ENCODE data around the gene PTPRA. TPM values are rescaled to one million over a fixed set of nuclear protein-coding genes. Genes with fewer than 3 reads are reported as not detected.
"Not testable (repeated sequence)": the region's sequence is repeated elsewhere in the genome, so short reads cannot be mapped to it uniquely, and the experiment has no call there.

PTPRA gene
- total and polyA plus RNA-seq, 2 of the 8 experiments (the other 6 are each of a cell fraction or from before 2014, with no cell fraction given): 47.7 to 51.3 TPM

- no peak for TF ChIP-seq KDM1A (IDR thresholded peaks at IDR 0.05; ENCODE audit: borderline replicate concordance, low read length)
Observed at GRCh38 chr20:3021777-3022176, 148.5 kb downstream of the PTPRA start (continued).

- H3K56ac ChIP-seq (replicated peaks; ENCODE audit: insufficient read length, low read depth, low read length); FAIRE-seq; DNase-seq (ENCODE audit: low read depth in 1 of 2, low spot score in 2 of 2); H2BK20ac ChIP-seq (ENCODE audit: low read length); H4K8ac ChIP-seq (ENCODE audit: extremely low read depth, insufficient read depth, low read length); H2BK120ac ChIP-seq (replicated peaks; ENCODE audit: low read depth, low read length); H3K4ac ChIP-seq (replicated peaks; ENCODE audit: insufficient read length, low read depth, low read length); H2AK5ac ChIP-seq (ENCODE audit: low read depth, low read length); H3K23me2 ChIP-seq (ENCODE audit: low read depth, low read length); H3K14ac ChIP-seq (ENCODE audit: insufficient read length); H3K4me3 ChIP-seq (ENCODE audit: extremely low read depth in 1 of 4, insufficient read depth in 2 of 4, low read depth in 3 of 4, low read length in 4 of 4); H2BK12ac ChIP-seq (ENCODE audit: low read depth, low read length); CTCF ChIA-PET (ENCODE audit: partially characterized antibody); H3K23ac ChIP-seq (ENCODE audit: insufficient read length); H3K18ac ChIP-seq (ENCODE audit: extremely low read depth, low read length); H3K79me2 ChIP-seq (ENCODE audit: control insufficient read depth in 1 of 2, insufficient read depth in 2 of 2, low read length in 2 of 2); H4K5ac ChIP-seq (ENCODE audit: insufficient read length, low read depth, low read length); H3K4me1 ChIP-seq (replicated peaks in 1 of 4; ENCODE audit: control insufficient read depth in 3 of 4, insufficient read depth in 4 of 4, low read length in 3 of 4); H4K20me1 ChIP-seq (replicated peaks in 1 of 2; ENCODE audit: control insufficient read depth in 1 of 2, insufficient read depth in 2 of 2, low read length in 2 of 2); H3K27ac ChIP-seq (ENCODE audit: low read depth, low read length); POLR2A ChIA-PET (ENCODE audit: partially characterized antibody); H3K9ac ChIP-seq (replicated peaks in 1 of 4; ENCODE audit: extremely low read depth in 1 of 4, low read depth in 3 of 4, low read length in 3 of 4); H3K79me1 ChIP-seq (ENCODE audit: low read depth, low read length); H2BK15ac ChIP-seq (ENCODE audit: low read length); H2BK5ac ChIP-seq (ENCODE audit: low read depth, low read length); H3K9me3 ChIP-seq (ENCODE audit: insufficient read depth in 2 of 2, low read depth in 1 of 2, low read length in 1 of 2); H3K27me3 ChIP-seq (replicated peaks in 1 of 4; ENCODE audit: control insufficient read depth in 3 of 4, extremely low read depth in 1 of 4, insufficient read depth in 3 of 4, low read length in 3 of 4); H3K4me2 ChIP-seq (ENCODE audit: insufficient read depth in 1 of 2, low read depth in 2 of 2, low read length in 2 of 2); H2AFZ ChIP-seq (ENCODE audit: low read length); H4K91ac ChIP-seq (replicated peaks; ENCODE audit: insufficient read length, low read length): not testable (repeated sequence)
- H3K36me3 ChIP-seq (ENCODE audit: control insufficient read depth in 2 of 4, insufficient read depth in 4 of 4, low read length in 3 of 4): peaks cover 15 to 46% (median 40%) of the 10 kb centered on the region in 4 experiments
- WGBS, 2 experiments (ENCODE audit: extremely low coverage in 1 of 2, insufficient coverage in 1 of 2, insufficient read length in 1 of 2, insufficient replicate concordance in 2 of 2, low coverage in 1 of 2, low lambda C conversion rate in 2 of 2, missing lambda C conversion rate in 1 of 2): 85% methylated on average over 20 of the region's 20 CpGs; no CpG with 5 or more reads in 1 of the 2 experiments
Observed at GRCh38 chr20:3022559-3023490, 149.5 kb downstream of the PTPRA start.
